Endothelial cell of umbilical vein (primary cell): Measurements from ENCODE around the gene PDZD4. TPM values are rescaled to one million over a fixed set of nuclear protein-coding genes. Genes with fewer than 3 reads are reported as not detected.

Experiments used
- BruUV-seq: library from RNA; stranded (reverse); fragments of 400-500 nt; replicated peaks from 2 replicates; lab custom pipeline; 2021; lab: Mats Ljungman, UMichigan
- CTCF ChIA-PET: fragments of 300-600, 350-600 bp; sonication (Branson Sonifier 250); formaldehyde crosslinking; loops from one replicate; lab custom pipeline; 2021; ENCODE audit warnings: antibody characterized with exemption, inconsistent platforms; lab: Charles Lee
- POLR2A ChIA-PET: fragments of 300-600, 350-600 bp; sonication (Branson Sonifier 250); formaldehyde crosslinking; loops from one replicate; lab custom pipeline; 2021; ENCODE audit warnings: antibody characterized with exemption, inconsistent platforms; lab: Charles Lee
- DNase-seq: peaks from one replicate; pipeline ENCODE4 v3.0.0-alpha.2; 2011; ENCODE audit warnings: low read depth, low spot score
- FAIRE-seq: peaks from 2 replicates; lab custom pipeline; 2011; peaks lifted over from hg19 to GRCh38; lab: Jason Lieb, UNC
- H2AFZ ChIP-seq: 2 replicates; pipeline ENCODE4 v1.6.0; 2012; ENCODE audit warnings: low read depth, low read length, control low read depth, inconsistent platforms
- H3K27ac ChIP-seq: 2 replicates; pipeline ENCODE4 v1.5.1; 2011; ENCODE audit warnings: low read depth, mild to moderate bottlenecking, control low read depth, low read length, moderate library complexity; ENCODE audit not compliant: insufficient read depth
- H3K27me3 ChIP-seq, 2 experiments: 2 replicates each; pipeline versions ENCODE4 v1.6.0 to v1.6.1; 2011; ENCODE audit warnings: low read length in 2 of 2, mixed read lengths in 1 of 2; ENCODE audit not compliant: control insufficient read depth in 2 of 2, insufficient read depth in 2 of 2
- H3K36me3 ChIP-seq, 2 experiments: 2 replicates in 1 of 2; 3 replicates in 1 of 2; pipeline ENCODE4 v1.5.1; 2011; ENCODE audit warnings: low read length in 2 of 2, mild to moderate bottlenecking in 1 of 2, moderate library complexity in 1 of 2; ENCODE audit not compliant: control insufficient read depth in 2 of 2, insufficient read depth in 2 of 2; ENCODE audit errors: extremely low read depth in 1 of 2
- H3K4me1 ChIP-seq: 3 replicates; pipeline ENCODE4 v1.5.1; 2011; ENCODE audit warnings: mild to moderate bottlenecking, low read length; ENCODE audit not compliant: control insufficient read depth, insufficient read depth; ENCODE audit errors: extremely low read depth
- H3K4me2 ChIP-seq: 2 replicates; pipeline ENCODE4 v1.6.1; 2011; ENCODE audit warnings: low read length, control low read depth, mixed read lengths; ENCODE audit not compliant: insufficient read depth
- H3K4me3 ChIP-seq, 3 experiments: fragments of 200-600 bp in 1 of 3; sonication (generic), shearing (Covaris generic) in 1 of 3; replicated peaks in 1 of 3; 2 replicates each; pipeline ENCODE4 v1.5.1; 2011 to 2016; ENCODE audit warnings: control low read depth in 3 of 3, low read length in 3 of 3, mild to moderate bottlenecking in 2 of 3, inconsistent platforms in 1 of 3, low read depth in 1 of 3, moderate library complexity in 1 of 3; ENCODE audit not compliant: insufficient read depth in 1 of 3
- H3K79me2 ChIP-seq: 2 replicates; pipeline ENCODE4 v1.6.0; 2012; ENCODE audit warnings: low read length, inconsistent platforms; ENCODE audit not compliant: control insufficient read depth, insufficient read depth
- H3K9ac ChIP-seq: replicated peaks from 2 replicates; pipeline ENCODE3; 2011; ENCODE audit warnings: low read length, control low read depth; ENCODE audit not compliant: insufficient read depth; ENCODE audit errors: extremely low read depth
- H3K9me1 ChIP-seq: replicated peaks from 3 replicates; pipeline ENCODE4 v1.6.0; 2011; ENCODE audit warnings: mild to moderate bottlenecking, low read length; ENCODE audit not compliant: control insufficient read depth, insufficient read depth; ENCODE audit errors: extremely low read depth
- H3K9me3 ChIP-seq: replicated peaks from 2 replicates; pipeline ENCODE4 v1.5.1; 2012; ENCODE audit warnings: low read length, inconsistent platforms; ENCODE audit not compliant: control insufficient read depth, insufficient read depth
- H4K20me1 ChIP-seq: replicated peaks from 2 replicates; pipeline ENCODE3; 2011; ENCODE audit warnings: mild to moderate bottlenecking, low read length; ENCODE audit not compliant: control insufficient read depth, insufficient read depth; ENCODE audit errors: extremely low read depth
- FOS ChIP-seq: IDR thresholded peaks from 2 replicates; pipeline ENCODE4 v1.6.1; 2011; ENCODE audit warnings: mild to moderate bottlenecking, low read length, moderate library complexity, borderline replicate concordance; ENCODE audit not compliant: insufficient read depth
- POLR2A ChIP-seq: IDR thresholded peaks from 2 replicates; pipeline ENCODE4 v1.6.1; 2012; ENCODE audit warnings: low read depth, mild to moderate bottlenecking, control low read depth, low read length
- POLR2AphosphoS5 ChIP-seq: IDR thresholded peaks from 2 replicates; pipeline ENCODE4 v1.6.1; 2012; ENCODE audit warnings: low read depth, mild to moderate bottlenecking, control low read depth, low read length, moderate library complexity; ENCODE audit not compliant: insufficient read depth
- dilution Hi-C: fragments of 300-500 bp; cut with MboI; formaldehyde crosslinking; loops from one replicate; pipeline ENCODE4 v1.15.0; 2019; ENCODE audit warnings: low sequenced_read_pairs; ENCODE audit not compliant: extremely low pct_ligation_motif_present
- intact Hi-C: fragments of 100-400 bp; cut with micrococcal nuclease; formaldehyde crosslinking; loops from one replicate; pipeline ENCODE4 v1.10.0; 2022
- polyA plus RNA-seq, 4 experiments: library from polyadenylated mRNA; depleted of rRNA in 3 of 4; stranded (reverse) in 3 of 4; unstranded in 1 of 4; fragments of >200 nt; gene quantifications; 2 replicates each; pipeline versions ENCODE4 v1.2.1 to v1.2.3, GENCODE V29; 2011 to 2012; ENCODE audit warnings: missing spikeins in 1 of 4
- total RNA-seq: library from RNA; stranded (reverse); gene quantifications from 2 replicates; pipeline ENCODE4 v1.2.3, GENCODE V29; 2021
- TF ChIP-seq, protein P1 (sequence below), 2 donors: IDR thresholded peaks; 1 replicate in 1 of 2; 2 replicates in 1 of 2; pipeline ENCODE4 v1.5.1; 2011; ENCODE audit warnings: low read length in 2 of 2, mild to moderate bottlenecking in 2 of 2, moderate library complexity in 2 of 2, control low read depth in 1 of 2, inconsistent platforms in 1 of 2, low read depth in 1 of 2; ENCODE audit not compliant: insufficient read depth in 1 of 2; ENCODE audit errors: extremely low read depth in 1 of 2

The PDZD4 gene
- total and polyA plus RNA-seq, 2 donors (not counting 3 experiments of a cell fraction or from before 2014, with no cell fraction given), result 0.07 to 0.09 TPM

DNA sequence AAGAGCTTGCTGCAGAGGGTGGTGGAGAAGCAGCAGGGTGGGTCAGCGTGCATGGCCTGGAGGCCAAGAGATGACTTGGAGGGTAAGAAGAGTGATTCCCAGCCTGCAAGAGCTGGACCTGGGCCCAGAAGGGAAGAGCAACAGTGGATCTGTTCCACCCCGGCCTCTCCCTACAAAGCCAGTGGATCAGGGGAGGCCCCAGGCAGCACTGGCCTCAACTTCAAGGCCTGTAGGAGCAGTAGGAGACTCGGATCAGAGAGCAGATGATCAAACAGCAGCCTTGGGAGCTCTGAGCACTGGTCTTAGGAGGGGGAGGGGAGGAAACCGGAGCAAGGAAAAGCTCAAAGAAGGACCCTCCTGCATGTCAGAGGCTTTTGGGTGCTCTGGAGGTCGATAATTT lies 48.0 kb upstream of the PDZD4 start:
- no peak for TF ChIP-seq FOS
- TF ChIP-seq, protein P1, sequence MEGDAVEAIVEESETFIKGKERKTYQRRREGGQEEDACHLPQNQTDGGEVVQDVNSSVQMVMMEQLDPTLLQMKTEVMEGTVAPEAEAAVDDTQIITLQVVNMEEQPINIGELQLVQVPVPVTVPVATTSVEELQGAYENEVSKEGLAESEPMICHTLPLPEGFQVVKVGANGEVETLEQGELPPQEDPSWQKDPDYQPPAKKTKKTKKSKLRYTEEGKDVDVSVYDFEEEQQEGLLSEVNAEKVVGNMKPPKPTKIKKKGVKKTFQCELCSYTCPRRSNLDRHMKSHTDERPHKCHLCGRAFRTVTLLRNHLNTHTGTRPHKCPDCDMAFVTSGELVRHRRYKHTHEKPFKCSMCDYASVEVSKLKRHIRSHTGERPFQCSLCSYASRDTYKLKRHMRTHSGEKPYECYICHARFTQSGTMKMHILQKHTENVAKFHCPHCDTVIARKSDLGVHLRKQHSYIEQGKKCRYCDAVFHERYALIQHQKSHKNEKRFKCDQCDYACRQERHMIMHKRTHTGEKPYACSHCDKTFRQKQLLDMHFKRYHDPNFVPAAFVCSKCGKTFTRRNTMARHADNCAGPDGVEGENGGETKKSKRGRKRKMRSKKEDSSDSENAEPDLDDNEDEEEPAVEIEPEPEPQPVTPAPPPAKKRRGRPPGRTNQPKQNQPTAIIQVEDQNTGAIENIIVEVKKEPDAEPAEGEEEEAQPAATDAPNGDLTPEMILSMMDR (IDR thresholded peaks at IDR 0.05; ENCODE audit: extremely low read depth in 1 of 2, insufficient read depth in 1 of 2, low read depth in 1 of 2, low read length in 2 of 2), result no peak
- Histone ChIP-seq H3K27me3 (peaks cover 5% of the 10 kb centered on the region in 2 experiments), H3K79me2 (no peaks in the 10 kb centered on the region), H3K4me1 (no peaks in the 10 kb centered on the region), H3K4me2 (no peak overlapping the region), H3K4me3 (no peak overlapping the region), H3K27ac (no peak overlapping the region), H3K9ac (no peak overlapping the region), H4K20me1 (no peaks in the 10 kb centered on the region), H3K36me3 (no peaks in the 10 kb centered on the region), H3K9me3 (no peaks in the 10 kb centered on the region), H3K9me1 (no peaks in the 10 kb centered on the region), H2AFZ (no peak overlapping the region)
- ChIA-PET CTCF (no interaction called here), POLR2A (no interaction called here)
- DNase-seq (no peak), FAIRE-seq (no peak)
- intact Hi-C loops (loop anchor here (10.0 kb wide), 1 partner anchor 84 kb away; the partner anchor contains the start of genes IDH3G and SSR4), dilution Hi-C loops (no loop called here)
- no TSS peak for BruUV-seq

DNA sequence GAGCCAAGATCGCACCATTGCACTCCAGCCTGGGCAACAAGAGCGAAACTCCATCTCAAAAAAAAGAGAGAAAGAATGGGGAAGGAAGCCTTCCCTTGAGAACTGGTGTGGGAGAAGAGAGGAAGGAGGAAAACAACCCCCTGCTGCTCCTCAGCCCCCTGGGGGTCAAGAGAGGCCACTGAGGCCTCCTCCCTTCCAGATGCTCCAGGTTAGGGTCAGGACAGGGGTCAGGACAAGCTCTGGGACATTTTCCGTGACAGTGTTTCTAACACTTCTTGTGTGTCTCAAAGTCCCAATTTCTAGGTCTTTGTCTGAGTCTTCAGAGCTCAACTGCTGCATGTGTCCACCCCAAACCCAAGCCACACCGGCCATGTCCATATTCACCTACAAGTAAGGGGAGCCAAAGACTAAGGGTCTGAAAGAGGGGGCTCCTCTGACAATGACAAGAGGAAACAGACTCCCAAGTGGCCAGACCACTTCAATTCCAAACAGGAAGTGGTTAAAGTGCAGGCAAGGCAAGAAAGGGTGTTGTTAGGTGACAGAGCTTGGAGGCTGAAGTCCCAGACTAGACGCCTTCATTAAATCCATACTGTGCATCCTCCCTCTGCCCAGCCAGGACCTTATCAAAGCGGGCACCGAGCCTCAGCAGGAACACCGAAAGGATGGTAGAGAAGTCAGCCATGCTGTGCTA lies 47.4 kb upstream of the PDZD4 start:
- TF ChIP-seq POLR2A (no peak), POLR2AphosphoS5 (no peak)
- H3K4me1 ChIP-seq, result no peaks in the 10 kb centered on the region
- no peak overlapping the region for H3K27ac ChIP-seq
- H2AFZ ChIP-seq, result no peak overlapping the region
- intact Hi-C loops (loop anchor here (10.0 kb wide), 1 partner anchor 83 kb away; the partner anchor contains the start of genes IDH3G and SSR4), dilution Hi-C loops (no loop called here)
- no peaks in the 10 kb centered on the region for H3K9me3 ChIP-seq
- POLR2A ChIA-PET, result no interaction called here
- H3K9ac ChIP-seq, result no peak overlapping the region
- H3K36me3 ChIP-seq, result no peaks in the 10 kb centered on the region
- no peaks in the 10 kb centered on the region for H4K20me1 ChIP-seq
- no peaks in the 10 kb centered on the region for H3K9me1 ChIP-seq
- no peak overlapping the region for H3K4me2 ChIP-seq
- peaks cover 5% of the 10 kb centered on the region in 2 experiments for H3K27me3 ChIP-seq
- BruUV-seq, result no TSS peak
- H3K4me3 ChIP-seq, result no peak overlapping the region
- CTCF ChIA-PET, result no interaction called here
- DNase-seq (no peak), FAIRE-seq (no peak)
- H3K79me2 ChIP-seq, result no peaks in the 10 kb centered on the region
